AG08395 (cell line): Measurements from ENCODE around the gene HTRA1.
A peak's percentile ranks its signal among the peaks of the same experiment; 100 is the strongest.

Source experiments
- DNase-seq: peaks from one replicate; pipeline ENCODE4 v3.0.0; 2012; ENCODE audit warnings: mixed read lengths, low spot score

The HTRA1 gene

GRCh38 chr10:122516734-122517133, 55.4 kb downstream of the HTRA1 start:
- no peak for DNase-seq

GRCh38 chr10:122519144-122519543, 57.8 kb downstream of the HTRA1 start:
- DNase-seq = no peak

- no peak for DNase-seq
Measured at GRCh38 chr10:122519873-122520272, 58.5 kb downstream of the HTRA1 start.

GRCh38 chr10:122521011-122521410, 59.7 kb downstream of the HTRA1 start:
- DNase-seq = peak; percentile 7

- no peak for DNase-seq
Measured at GRCh38 chr10:122524811-122525210, 63.5 kb downstream of the HTRA1 start.

- DNase-seq = no peak
Measured at GRCh38 chr10:122525788-122526187, 64.4 kb downstream of the HTRA1 start.

- DNase-seq = no peak
Measured at GRCh38 chr10:122526892-122527291, 65.5 kb downstream of the HTRA1 start.

- DNase-seq = no peak
Measured at GRCh38 chr10:122530177-122530576, 68.8 kb downstream of the HTRA1 start.

- DNase-seq = no peak
Measured at GRCh38 chr10:122531261-122531660, 69.9 kb downstream of the HTRA1 start.

- DNase-seq = no peak
Measured at GRCh38 chr10:122531939-122532338, 70.6 kb downstream of the HTRA1 start.

GRCh38 chr10:122532601-122533296, 71.4 kb downstream of the HTRA1 start:
- no peak for DNase-seq

GRCh38 chr10:122537545-122537944, 76.2 kb downstream of the HTRA1 start:
- no peak for DNase-seq

- no peak for DNase-seq
Measured at GRCh38 chr10:122541541-122542002, 80.2 kb downstream of the HTRA1 start.

- DNase-seq = no peak
Measured at GRCh38 chr10:122543676-122544445, 82.5 kb downstream of the HTRA1 start.

- no peak for DNase-seq
Measured at GRCh38 chr10:122544493-122544892, 83.1 kb downstream of the HTRA1 start.

- no peak for DNase-seq
Measured at GRCh38 chr10:122546242-122546641, 84.9 kb downstream of the HTRA1 start.

GRCh38 chr10:122548407-122549085, 87.2 kb downstream of the HTRA1 start:
- no peak for DNase-seq

GRCh38 chr10:122549636-122550035, 88.3 kb downstream of the HTRA1 start:
- no peak for DNase-seq

- no peak for DNase-seq
Measured at GRCh38 chr10:122550427-122550826, 89.1 kb downstream of the HTRA1 start.

GRCh38 chr10:122550983-122551382, 89.6 kb downstream of the HTRA1 start:
- no peak for DNase-seq

GRCh38 chr10:122551450-122551849, 90.1 kb downstream of the HTRA1 start:
- no peak for DNase-seq

- no peak for DNase-seq
Measured at GRCh38 chr10:122553341-122553740, 92.0 kb downstream of the HTRA1 start.
